Lower lobe of right lung (tissue), 2 donors: ENCODE results near the gene RARS2. TPM values are rescaled to one million over a fixed set of nuclear protein-coding genes. Genes with fewer than 3 reads are reported as not detected.
A peak's percentile ranks its signal among the peaks of the same experiment; 100 is the strongest.

Experiments
- ATAC-seq, 2 donors: fragments of 200-7000 bp; cut with Tn5 transposase; one replicate each; pipeline ENCODE4 v1.9.1; 2020 to 2022; ENCODE audit warnings: mild to moderate bottlenecking in 2 of 2, moderate library complexity in 2 of 2
- DNase-seq: peaks from one replicate; pipeline ENCODE4 v3.0.0-alpha.2; 2020
- H3K27ac ChIP-seq: fragments of 200-600 bp; one replicate; pipeline ENCODE4 v1.8.0; 2022
- H3K27me3 ChIP-seq: fragments of 200-600 bp; one replicate; pipeline ENCODE4 v1.8.0; 2022; ENCODE audit warnings: low read depth
- H3K36me3 ChIP-seq: fragments of 200-600 bp; one replicate; pipeline ENCODE4 v1.8.0; 2022; ENCODE audit warnings: mild to moderate bottlenecking
- H3K4me1 ChIP-seq: fragments of 200-600 bp; one replicate; pipeline ENCODE4 v1.8.0; 2022
- H3K4me3 ChIP-seq: fragments of 200-600 bp; one replicate; pipeline ENCODE4 v1.8.0; 2022; ENCODE audit warnings: mild to moderate bottlenecking
- H3K9me3 ChIP-seq: fragments of 200-600 bp; one replicate; pipeline ENCODE4 v1.8.0; 2022
- intact Hi-C: fragments of 100-400 bp; cut with DNase I; formaldehyde crosslinking; loops from one replicate; pipeline ENCODE4 v1.11.0; 2022
- total RNA-seq: library from RNA; stranded (reverse); fragmentation: NEBNext Ultra II Directional; extraction: Animal tissue kit (Norgen Biotek cat#: 25700); gene quantifications from one replicate; pipeline ENCODE4 v1.2.1, GENCODE V29; 2021
- TF ChIP-seq, protein P1 (sequence below): fragments of 200-600 bp; IDR thresholded peaks from one replicate; pipeline ENCODE4 v1.8.0; 2022; ENCODE audit warnings: antibody characterized with exemption, mild to moderate bottlenecking
- donor health status: DM: no; HTN: yes; CAD: no; lungs with severe emphysema.

RARS2 gene
- total RNA-seq, 1 donor from 2014 or later, result 26.4 TPM

GRCh38 chr6:87608802-87609201, 19.0 kb upstream of the RARS2 start:
- no peak for ATAC-seq
- H3K4me3 ChIP-seq, result no peak overlapping the region
- H3K36me3 ChIP-seq, result peaks cover 60% of the 10 kb centered on the region

GRCh38 chr6:87606199-87606598, 16.4 kb upstream of the RARS2 start:
- no peak for DNase-seq
- no peak overlapping the region for H3K27ac ChIP-seq
- H3K36me3 ChIP-seq, result peaks cover 42% of the 10 kb centered on the region
- H3K4me1 ChIP-seq, result no peaks in the 10 kb centered on the region
- TF ChIP-seq, protein P1, sequence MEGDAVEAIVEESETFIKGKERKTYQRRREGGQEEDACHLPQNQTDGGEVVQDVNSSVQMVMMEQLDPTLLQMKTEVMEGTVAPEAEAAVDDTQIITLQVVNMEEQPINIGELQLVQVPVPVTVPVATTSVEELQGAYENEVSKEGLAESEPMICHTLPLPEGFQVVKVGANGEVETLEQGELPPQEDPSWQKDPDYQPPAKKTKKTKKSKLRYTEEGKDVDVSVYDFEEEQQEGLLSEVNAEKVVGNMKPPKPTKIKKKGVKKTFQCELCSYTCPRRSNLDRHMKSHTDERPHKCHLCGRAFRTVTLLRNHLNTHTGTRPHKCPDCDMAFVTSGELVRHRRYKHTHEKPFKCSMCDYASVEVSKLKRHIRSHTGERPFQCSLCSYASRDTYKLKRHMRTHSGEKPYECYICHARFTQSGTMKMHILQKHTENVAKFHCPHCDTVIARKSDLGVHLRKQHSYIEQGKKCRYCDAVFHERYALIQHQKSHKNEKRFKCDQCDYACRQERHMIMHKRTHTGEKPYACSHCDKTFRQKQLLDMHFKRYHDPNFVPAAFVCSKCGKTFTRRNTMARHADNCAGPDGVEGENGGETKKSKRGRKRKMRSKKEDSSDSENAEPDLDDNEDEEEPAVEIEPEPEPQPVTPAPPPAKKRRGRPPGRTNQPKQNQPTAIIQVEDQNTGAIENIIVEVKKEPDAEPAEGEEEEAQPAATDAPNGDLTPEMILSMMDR, result no peak
- intact Hi-C loops, result no loop called here
- no peaks in the 10 kb centered on the region for H3K9me3 ChIP-seq
- H3K27me3 ChIP-seq, result no peaks in the 10 kb centered on the region
- ATAC-seq, result no peak
- H3K4me3 ChIP-seq, result no peak overlapping the region

More at GRCh38 chr6:87608802-87609201, 19.0 kb upstream of the RARS2 start:
- Histone ChIP-seq H3K27me3 (no peaks in the 10 kb centered on the region), H3K9me3 (no peaks in the 10 kb centered on the region), H3K27ac (no peak overlapping the region), H3K4me1 (no peaks in the 10 kb centered on the region)
- TF ChIP-seq, protein P1, result no peak
- intact Hi-C loops, result no loop called here
- no peak for DNase-seq

DNA sequence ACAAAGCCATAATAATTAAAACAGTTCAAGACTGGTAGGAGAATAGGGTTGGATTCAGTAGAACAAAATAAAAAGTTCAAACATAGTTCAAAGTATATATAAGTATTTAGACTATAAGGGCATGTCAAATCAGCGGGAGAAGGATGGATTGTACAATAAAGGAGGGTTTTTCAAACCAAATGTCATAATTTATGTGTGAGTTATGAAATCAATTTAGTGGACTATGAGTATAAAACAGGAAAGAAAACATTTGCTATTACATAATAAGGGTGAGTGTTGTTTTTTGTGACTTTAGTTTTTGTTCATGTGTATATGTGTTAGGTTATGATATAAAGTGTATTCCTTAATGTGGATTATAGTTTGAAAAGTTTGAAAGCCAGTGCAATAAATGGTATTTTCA, 10.8 kb upstream of the RARS2 start:
- no peak for ATAC-seq
- Histone ChIP-seq H3K27ac (no peak overlapping the region), H3K9me3 (no peaks in the 10 kb centered on the region), H3K4me3 (no peak overlapping the region), H3K4me1 (no peaks in the 10 kb centered on the region), H3K27me3 (no peaks in the 10 kb centered on the region), H3K36me3 (peaks cover 28% of the 10 kb centered on the region)
- TF ChIP-seq, protein P1, result no peak
- DNase-seq, result no peak
- intact Hi-C loops, result no loop called here

DNA sequence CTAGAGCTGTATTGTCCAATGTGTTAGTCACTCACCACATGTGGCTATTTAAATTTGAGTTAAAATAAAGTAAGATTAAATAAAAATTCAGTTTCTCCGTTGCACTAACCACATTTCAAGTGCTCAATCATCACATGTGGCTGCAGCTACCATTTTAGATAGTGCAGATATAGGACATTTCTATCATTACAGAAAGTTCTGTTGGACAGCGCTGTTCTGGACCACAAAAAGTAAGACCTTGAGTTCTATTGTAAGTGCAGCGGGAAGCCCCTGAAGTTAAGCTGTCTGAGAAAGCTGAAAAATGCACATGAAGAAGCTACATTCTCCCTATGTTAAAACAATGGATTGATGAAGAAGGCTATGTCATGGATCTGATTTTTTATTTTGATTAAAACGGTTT, 1.2 kb upstream of the RARS2 start:
- H3K27me3 ChIP-seq, result no peaks in the 10 kb centered on the region
- H3K27ac ChIP-seq, result no peak overlapping the region
- TF ChIP-seq, protein P1, result no peak
- no peak for DNase-seq
- intact Hi-C loops, result no loop called here
- H3K9me3 ChIP-seq, result no peaks in the 10 kb centered on the region
- H3K4me3 ChIP-seq, result peak overlapping the region; percentile 83
- H3K4me1 ChIP-seq, result peaks cover 45% of the 10 kb centered on the region
- no peak for ATAC-seq
- H3K36me3 ChIP-seq, result peaks cover 23% of the 10 kb centered on the region

GRCh38 chr6:87590417-87590880, 662 bp upstream of the RARS2 start:
- Histone ChIP-seq H3K9me3 (no peaks in the 10 kb centered on the region), H3K4me3 (peak overlapping the region; percentile 83), H3K27ac (peak overlapping the region; percentile 91), H3K36me3 (peaks cover 17% of the 10 kb centered on the region), H3K4me1 (peaks cover 45% of the 10 kb centered on the region), H3K27me3 (no peaks in the 10 kb centered on the region)
- DNase-seq, result no peak
- no peak for ATAC-seq
- TF ChIP-seq, protein P1, result no peak
- intact Hi-C loops, result no loop called here
